DMS153 treated with DMSO at 0.1 percent for 48 hours (cell line): ENCODE results near the gene ANKRD33.
"Not testable (repeated sequence)": the region's sequence is repeated elsewhere in the genome, so short reads cannot be mapped to it uniquely, and the experiment has no call there.

Source experiments
- DNase-seq: peaks from one replicate; lab custom pipeline; 2025; ENCODE audit not compliant: unreplicated experiment; lab: John Stamatoyannopoulos, UW

Gene ANKRD33

DNA sequence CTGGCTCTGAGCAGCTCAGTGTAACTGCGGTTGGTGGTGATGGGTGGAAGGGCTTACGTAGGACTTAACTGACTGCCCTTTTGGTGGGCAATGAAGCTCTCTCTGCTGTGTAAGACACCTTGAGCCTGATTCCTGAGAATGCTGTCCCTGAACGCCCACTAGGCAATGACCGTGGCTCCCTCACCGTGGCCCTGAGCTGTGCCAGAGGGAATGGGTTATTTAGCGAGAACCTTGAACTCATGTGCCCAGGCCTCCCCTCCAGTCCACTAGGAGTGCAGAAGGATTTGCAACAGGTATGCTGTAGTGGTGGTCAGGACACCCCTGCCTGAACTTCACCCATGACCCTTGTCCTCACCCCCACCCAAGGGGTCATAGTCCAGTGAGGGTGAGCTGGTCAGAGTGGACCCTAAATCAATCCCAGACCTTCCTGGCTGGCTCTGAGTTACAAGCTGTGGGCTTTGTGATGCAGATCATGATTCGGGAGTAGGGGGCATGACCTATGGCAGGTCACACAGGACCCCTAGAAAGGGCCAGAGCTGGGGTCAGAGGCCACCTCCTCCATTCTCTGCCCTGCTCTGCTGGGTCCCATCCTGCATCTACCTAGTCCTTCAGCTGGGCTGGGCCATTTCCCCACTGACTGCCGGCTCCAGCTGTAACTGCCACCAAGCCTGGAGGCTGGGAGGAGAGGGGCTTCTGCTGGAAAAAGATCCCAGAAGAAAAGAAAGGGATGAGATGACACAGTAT, 14.5 kb upstream of the ANKRD33 start:
- DNase-seq, result no peak

DNA sequence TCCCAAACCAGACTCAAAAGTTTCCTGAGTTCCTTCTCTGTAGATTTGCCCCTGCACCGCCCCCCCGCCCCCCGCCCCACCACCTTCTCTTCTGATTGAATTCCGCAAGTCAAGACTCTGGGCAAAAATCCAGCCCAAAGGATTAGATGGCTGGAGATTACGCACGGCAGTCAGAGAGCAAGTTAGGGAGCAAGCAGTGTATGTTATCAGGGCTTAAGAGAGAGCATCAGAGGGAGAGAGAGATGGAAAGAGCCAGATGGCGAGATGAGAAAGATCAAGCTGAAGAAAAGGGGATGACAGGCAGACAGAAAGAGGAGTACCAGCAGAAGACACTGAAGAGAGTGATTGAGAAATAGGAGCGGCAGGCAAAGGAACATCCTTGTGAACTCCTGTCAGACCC, 13.9 kb upstream of the ANKRD33 start:
- DNase-seq, result no peak

DNA sequence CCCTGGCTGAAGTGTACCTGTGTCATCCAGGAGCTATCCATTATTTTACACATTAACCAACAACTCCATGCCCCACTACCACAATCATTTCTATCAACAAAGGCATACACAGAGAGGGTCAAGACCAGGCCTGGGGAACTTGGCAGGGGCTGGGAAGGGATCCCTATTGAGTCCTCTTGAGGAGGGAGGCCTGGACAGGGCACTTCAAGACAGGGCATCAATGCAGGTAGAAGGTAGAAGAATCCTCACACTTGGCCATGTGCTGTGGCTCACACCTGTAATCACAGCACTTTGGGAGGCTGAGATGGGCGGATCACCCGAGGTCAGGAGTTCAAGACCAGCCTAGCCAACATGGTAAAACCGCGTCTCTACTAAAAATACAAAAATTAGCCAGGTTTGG, 13.4 kb upstream of the ANKRD33 start:
- no peak for DNase-seq

DNA sequence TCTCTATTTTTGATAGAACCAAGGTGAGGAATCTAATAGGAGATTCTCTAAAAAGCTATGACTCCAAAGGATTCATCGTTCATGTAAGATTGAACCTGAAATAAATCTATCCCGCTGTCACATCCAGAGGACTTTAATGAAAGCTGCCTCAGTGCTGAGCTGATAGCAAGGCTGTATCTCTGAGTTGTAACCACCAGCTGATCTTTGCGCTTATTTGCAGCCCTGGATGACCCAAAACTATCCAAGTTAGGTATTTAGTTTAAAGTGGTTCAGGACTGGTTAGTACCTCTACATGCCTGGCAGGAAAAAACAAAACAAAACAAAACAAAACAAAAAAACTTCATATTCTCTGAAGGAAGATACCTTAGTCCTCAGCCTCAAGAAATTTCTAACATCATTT, 8.8 kb upstream of the ANKRD33 start:
- no peak for DNase-seq

DNA sequence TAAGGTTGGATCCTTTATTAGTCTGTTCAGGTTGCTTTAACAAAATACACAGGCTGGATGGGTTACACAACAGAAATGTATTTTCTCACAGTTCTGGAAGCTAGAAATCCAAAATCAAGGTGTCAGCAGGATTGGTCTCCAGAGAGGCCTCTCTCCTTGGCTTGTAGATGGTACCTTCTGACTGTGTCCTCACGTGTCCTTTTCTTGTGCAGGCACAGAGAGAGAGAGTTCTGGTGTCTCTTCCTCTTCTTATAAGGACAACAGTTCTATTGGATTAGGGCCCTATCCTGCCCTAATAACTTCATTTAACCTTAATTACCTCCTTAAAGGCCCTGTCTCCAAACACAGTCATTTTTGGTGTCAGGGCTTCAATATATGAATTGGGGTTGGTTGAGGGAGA, 4.6 kb upstream of the ANKRD33 start:
- no peak for DNase-seq

DNA sequence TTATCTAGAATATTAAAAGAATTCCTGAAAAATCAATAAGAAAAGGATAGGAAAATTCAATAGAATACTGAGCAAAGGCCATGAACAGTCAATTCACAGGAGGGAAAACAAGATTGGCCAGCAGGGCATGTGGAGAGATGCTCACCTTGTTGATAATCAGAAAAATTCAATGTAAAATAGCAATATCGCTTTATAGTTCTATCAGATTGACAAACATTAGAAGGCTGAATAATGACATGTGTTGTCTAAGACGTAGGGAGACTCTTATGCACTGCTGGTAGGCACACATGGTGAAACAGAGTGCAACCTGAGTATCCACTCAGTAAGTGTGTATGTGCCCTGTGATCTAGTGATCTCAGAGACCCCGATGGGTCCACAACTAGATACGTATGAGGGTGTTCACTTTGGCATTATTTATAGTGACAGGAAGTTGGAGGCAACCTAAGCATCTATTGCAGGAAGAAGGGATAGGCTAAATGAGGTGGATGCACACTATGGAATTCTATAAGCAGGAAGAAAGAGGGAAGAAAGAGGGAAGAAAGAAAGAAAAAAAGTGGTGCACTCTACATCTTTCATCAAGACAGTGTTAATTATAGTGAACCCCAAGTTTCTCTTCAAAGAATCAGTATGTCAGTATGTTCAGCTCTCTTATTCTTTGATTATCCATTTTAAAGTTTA, 3.8 kb upstream of the ANKRD33 start:
- no peak for DNase-seq

DNA sequence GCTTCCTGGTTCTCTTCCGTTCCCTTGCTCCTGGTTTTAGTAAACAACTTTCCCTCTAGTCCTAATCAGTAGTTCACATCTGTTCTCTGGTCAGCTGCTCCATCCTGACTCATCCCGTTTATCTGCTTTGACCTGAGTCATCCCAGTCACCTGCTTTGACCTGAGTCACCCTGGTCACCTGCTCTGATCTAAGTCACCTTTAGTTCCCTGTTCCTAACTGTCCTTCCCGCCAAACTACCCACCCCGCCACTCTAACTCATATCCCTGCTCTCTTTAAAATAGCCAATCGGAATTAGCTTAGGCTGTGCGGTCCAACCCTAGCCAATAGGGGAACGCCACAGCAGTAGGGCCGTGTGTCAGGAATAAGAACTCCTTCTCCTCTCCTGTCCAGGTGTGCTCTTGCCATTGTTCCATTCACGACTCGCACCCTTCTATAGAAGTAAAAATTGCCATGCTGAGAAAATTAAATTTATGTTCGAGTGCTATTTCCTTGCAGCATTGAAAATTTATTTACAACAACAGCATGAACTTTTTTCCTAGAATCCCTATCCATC, 3.1 kb upstream of the ANKRD33 start:
- no peak for DNase-seq

DNA sequence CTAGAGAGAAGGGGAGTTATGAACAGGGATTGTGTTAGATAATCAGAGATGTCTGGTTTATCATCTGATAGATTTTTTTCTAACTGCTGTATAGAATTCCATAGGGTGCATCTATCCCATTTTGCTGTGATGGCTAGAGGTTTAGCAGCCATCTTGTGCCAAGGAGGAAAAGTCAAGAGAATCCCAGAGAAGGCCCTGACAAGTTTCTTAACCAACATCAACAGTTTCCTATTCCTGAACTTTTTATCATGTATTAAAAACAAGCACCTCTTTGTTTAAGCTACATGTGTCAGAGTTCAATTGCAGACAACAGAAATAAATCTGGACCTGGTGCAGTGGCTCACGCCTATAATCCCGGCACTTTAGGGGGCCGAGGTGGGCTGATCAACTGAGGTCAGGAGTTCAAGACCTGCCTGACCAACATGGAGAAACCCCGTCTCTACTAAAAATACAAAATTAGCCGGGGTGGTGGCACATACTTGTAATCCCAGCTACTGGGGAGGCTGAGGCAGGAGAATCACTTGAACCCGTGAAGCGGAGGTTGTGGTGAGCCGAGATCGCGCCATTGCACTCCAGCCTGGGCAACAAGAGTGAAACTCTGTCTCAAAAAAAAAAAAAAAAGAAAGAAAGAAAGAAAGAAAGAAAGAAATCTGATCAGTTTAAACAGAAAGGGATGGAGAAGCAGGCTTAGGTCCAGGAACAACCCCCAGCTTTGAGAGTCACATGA, 2.4 kb upstream of the ANKRD33 start:
- DNase-seq, result not testable (repeated sequence)

DNA sequence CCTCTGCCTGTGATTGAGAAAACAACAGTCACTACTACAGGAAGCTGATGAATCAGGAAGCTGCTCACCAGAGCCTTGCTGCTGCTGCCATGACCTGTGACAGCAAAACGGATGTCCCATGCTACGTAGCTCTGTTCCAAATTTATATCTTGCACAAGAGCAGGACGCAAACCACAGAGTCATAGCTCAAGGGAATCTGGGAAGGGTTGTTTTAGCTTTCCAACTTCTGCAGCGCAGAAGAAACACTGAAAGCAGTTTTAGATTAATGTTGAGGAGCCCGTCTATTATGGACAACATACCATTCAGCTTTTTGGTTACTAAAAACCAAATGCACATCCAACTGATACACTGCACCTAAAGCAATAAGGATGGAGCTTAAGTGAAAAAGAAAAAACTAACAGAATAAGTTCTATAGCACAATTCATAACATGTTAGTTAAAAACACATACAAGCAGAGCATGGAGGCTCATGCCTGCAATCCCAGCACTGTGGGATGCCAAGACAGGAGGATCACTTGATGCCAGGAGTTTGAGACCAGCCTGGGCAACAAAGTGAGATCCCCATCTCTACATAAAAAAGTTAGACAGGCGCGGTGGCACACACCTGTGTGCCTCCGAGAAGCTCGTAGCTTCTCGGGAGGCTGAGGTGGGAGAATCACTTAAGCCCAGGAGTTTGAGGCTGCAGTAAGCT, 1.7 kb upstream of the ANKRD33 start:
- DNase-seq, result no peak

DNA sequence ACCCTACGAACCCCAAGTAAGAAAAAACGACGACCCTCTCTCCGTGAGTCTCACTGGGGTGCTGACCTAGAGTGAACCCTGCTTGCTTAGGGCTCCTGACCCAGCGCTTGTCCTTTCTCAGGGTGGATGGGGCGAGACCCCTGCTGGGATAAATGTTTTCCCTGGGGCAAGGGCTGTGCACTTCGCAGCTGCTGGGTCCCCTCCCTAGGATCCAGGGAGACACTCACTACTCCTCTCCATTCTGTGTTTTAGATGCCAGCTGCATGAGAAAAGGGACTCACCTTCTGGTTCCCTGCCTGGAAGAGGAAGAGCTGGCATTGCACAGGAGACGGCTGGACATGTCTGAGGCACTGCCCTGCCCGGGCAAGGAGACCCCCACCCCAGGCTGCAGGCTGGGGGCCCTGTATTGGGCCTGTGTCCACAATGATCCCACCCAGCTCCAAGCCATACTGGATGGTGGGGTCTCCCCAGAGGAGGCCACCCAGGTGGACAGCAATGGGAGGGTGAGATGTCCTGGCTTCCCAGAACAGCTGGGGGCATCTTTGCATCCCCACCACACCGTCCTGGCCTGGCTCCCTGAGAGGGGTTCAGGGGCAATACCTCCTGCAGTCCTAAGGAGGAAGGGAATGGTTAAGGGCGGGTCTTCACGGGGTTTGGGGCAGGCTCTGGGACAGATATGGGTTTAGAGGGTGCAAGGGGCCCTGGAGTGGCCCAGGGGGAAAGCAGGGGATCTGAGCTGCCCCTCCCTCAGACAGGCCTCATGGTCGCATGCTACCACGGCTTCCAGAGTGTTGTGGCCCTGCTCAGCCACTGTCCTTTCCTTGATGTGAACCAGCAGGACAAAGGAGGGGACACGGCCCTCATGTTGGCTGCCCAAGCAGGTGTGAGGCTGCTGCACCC, 663 bp downstream of the ANKRD33 start:
- no peak for DNase-seq

DNA sequence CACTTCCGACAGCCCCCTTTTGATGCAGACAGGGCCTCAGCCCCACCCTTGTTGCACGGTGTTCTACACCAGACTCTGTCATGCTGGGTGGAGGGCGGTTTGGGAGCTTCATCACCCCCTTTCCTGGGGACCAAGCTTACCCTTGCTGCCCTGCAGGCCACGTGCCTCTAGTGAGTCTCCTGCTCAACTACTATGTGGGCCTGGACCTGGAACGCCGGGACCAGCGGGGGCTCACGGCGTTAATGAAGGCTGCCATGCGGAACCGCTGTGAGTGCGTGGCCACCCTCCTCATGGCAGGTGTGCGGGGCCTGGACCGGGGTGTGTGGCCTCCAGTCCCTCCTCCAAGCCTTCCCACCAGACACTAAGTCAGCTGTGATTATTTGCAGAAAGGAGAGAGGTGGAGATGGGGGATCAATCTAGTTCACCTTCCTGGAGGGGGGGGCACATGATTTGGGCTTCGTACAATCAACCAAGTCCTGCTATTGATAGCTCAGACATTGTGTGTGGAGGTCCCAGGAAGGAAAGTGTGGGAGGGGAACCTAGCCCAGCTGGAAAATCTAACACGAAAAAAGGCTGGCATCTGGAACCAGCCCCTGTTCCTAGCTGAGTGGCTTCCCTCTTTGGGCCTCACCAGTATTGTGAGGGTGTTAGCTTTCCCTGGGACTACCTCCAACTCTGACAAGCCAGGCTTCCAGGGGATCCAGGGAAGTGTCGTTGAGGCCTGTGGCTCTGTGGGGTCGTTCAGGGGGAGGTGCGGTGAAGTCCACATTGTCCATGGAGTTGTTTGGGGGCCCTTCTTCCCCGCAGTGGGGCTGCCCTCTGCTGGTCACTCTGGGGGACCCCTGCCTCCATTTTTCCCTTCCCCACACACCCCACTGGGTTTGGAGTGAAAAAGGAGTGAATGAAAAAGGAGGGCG, 1.6 kb downstream of the ANKRD33 start:
- DNase-seq, result no peak

DNA sequence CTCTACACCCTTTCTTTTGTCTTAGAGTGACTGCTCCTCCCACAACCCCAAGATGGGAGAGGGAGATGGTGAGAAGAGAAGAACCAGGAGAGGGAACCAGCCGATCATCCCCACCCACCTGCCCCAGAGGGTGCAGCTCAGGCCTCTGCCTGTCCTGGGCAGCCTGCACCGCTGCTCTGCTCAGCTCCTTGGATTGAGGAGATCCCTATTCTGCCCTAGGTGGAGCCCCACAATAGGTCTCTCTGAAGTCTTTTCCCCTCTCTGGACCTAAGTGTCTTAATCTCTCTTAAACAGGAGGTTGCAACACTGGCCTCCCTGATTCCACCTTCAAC, 2.2 kb downstream of the ANKRD33 start:
- DNase-seq, result no peak

DNA sequence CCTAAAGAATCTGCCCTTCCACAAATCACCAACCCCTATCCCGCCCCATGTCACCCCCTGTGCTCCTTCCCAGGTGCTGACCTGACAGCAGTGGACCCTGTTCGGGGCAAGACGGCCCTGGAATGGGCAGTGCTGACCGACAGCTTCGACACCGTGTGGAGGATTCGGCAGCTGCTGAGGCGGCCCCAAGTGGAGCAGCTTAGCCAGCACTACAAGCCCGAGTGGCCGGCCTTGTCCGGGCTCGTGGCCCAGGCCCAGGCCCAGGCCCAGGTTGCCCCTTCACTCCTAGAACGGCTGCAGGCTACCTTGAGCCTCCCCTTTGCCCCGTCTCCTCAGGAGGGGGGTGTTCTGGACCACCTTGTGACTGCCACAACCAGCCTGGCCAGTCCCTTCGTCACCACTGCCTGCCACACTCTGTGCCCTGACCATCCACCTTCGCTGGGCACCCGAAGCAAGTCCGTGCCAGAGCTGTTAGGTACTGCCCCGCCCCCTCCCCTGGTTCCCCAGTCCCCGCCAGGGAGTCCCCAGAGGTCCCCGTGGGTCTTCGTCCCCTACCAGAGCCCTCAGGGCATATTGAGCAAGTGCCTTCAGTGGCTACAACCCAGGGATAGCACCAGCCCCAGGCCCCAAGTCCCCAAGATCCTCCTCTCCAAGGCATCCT, 2.7 kb downstream of the ANKRD33 start:
- DNase-seq, result no peak

DNA sequence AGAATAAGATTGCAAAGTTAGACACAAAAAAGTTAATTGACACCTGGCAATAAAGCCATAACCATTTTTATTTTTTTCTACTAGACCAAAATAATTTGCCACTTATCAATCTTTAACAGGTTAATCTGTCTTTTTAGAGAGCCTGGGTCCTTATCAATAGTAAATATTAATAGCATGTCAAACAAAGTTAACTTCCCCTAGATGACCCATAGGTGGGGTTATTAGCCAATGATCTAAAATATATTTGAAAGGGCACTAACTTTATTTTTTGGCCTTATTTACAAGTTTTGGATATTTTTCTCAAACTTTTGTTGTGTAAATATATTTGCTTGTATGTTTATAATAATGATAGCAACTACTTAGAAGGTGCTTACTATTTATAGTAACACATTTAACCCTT, 3.9 kb downstream of the ANKRD33 start:
- DNase-seq, result no peak

DNA sequence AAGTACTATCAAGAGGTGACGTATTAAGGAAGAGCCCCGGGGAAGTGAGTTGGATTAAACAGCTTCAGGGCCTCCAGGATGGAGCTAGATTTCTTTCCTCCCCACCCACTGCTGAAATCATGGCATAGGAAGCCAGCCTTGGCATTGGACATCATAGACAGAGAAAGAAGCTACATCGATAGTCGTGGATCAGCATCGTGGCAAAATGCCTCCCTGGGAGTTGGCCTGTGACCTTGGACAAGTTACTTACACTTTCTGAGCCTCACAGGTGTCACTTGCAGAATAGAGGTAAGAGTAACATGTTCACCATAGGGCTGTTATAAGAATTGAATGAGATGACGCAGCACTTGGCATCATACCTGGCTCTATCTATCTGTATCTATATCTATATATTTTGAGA, 5.9 kb downstream of the ANKRD33 start:
- no peak for DNase-seq

DNA sequence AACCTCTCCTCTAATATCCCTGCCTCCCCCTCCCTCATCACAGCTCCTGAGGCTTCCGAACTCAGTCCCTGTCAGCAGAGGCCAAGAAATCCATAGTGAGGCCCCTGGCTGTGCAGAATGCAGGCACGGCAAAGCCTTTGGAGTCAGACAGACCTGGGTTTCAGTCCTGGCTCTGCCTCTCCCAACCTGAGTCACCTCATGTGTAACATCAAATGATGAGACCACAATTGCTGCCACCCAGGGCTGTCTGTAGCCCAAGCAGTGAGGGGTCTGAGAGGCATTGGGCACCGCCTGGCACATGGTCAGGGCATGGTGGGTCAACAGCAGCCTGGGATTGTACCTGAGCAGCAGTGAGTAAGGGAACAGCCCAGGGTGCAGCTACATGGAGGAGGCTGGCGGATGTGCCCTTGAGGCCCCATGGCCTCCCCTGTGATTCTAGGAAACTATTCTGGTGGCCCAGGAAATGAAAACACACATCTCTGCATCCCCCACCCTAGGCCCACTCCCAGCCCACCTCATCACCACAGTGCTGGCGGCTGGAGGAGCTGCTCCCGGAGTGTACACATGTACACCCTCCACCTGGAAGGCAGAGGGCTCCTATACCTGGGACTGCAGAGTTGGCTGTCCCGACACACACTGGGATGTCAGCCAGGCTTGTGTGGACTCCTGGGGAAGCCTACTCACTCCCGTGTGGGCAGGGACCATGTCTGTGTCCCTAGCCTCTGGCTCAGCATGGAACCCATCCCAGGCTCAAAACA, 7.7 kb downstream of the ANKRD33 start:
- DNase-seq, result no peak

DNA sequence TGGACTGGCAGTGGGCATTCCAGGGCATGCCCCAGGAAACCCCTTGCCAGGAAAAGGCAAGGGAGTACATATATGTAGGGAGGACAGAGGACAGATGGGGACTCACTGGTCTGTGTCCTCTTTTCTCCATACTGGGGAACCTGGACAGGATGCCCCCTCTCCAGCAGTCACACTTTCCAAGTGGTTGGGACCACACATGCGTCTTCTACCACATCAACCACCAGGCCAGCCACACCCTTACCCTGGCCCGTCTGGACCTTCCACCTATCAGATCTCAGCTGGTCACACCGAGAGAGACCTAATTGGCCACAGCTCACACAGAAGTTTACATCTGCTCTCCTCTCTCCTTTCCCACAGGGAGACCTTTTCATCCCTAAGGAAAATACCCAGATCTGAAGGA, 8.3 kb downstream of the ANKRD33 start:
- no peak for DNase-seq

DNA sequence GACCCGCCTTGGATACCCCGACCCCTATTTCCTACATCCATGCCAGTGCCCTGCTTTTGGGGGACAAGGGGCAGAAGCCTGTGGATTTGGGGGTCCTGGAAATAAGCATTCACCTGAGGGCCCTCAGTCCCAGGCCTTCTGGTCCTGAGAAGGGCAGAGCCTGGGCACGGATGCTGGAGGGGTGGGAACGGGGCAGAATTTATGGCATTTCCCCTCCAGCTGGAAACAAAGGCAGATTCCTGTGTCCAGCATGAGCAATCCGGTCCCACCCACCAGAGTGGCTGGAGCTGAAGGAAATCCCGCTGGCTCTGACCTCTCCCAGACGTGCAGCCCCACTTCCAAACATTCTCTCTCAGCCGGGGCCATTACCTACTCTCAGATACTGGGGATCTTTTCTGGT, 9.3 kb downstream of the ANKRD33 start:
- DNase-seq, result no peak
